HG03095 (cell line): ENCODE measurements around the gene DPYSL3.
"Not testable (repeated sequence)": the region's sequence is repeated elsewhere in the genome, so short reads cannot be mapped to it uniquely, and the experiment has no call there.

Experiments used
- ATAC-seq: cut with Tn5 transposase; IDR thresholded peaks from one replicate; pipeline ENCODE4 v1.9.1; 2021; ENCODE audit warnings: moderate library complexity; ENCODE audit not compliant: unreplicated experiment

DPYSL3 gene

DNA sequence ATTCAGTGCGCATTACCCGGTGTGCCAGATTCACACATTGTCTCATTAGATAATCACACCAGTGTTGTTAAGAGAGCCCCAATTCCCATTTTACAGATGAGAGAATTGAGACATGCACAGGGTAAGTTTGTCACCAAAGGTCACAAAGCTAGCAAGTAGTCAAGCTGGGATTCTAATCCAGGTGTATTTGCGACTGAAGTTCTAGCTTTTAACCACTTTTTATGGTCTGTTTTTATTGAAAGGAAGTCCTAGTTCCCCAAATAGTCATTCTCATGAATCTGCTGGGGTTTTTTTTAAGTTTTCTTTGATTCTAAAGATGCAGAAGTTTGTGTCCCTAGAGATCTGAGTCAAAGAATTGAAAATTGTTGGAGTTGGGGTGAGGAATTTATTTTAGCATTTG is 136.5 kb downstream of the DPYSL3 start:
- ATAC-seq: no peak

- no peak for ATAC-seq
Measured at GRCh38 chr5:147372191-147372590, 137.7 kb downstream of the DPYSL3 start.

DNA sequence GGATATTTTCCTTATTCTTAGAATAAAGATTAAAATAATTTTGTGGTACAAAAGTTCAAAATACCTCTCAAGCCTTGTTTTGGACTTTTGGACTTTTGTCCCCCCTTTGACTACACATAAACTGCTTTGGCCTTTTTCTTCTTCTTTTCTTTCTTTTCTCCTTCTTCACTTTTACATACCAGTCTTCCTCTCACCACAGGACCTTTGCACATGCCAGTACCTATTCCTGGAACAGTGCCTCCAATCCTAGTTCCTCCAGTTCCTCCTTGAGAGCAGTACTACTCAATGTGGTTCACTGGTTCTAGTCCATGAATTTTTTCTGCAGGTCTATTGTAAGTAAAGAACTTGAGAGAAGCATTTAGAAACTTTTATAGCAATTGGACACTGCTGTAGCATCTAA is 138.6 kb downstream of the DPYSL3 start:
- no peak for ATAC-seq

DNA sequence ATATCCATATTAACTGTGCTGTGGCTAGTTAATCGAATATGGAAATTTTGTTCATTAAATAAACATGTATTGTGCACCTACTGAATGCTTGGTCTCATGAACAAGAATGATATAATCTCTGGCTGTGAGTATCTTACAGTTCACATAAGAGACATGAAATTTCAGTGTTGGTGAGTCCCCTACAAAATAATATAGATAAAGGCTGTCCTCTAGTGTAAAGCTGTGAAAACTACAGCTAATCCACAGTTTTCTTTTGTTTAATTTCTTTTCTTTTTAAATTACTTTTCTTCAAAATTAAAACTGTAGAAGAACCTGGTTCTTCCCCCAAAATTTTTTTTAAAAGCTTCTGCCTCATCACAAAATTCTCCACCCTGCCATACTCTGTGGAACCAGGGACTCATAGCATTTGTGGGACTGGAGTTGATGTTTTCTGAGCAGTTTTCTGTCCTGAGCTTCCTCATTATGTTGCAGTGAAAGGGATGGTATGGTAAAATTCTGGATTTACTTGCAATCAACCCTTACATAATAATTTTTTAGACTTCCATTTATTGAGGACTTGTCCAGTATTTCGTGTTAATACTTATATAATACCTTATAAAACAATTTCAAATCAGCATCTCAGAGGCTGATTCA is 140.0 kb downstream of the DPYSL3 start:
- no peak for ATAC-seq

DNA sequence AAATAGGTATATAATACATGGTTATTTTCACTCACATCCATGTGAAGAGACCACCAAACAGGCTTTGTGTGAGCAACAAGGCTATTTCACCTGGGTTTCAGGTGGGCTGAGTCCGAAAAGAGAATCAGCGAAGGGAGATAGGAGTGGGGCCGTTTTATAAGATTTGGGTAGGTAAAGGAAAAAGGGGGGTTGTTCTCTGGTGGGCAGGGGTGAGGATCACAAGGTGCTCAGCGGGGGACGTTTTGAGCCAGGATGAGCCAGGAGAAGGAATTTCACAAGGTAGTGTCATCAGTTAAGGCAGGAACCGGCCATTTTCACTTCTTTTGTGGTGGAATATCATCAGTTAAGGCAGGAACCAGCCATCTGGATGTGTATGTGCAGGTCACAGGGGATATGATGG is 142.5 kb downstream of the DPYSL3 start:
- ATAC-seq: not testable (repeated sequence)

- ATAC-seq: no peak
Measured at GRCh38 chr5:147361441-147362175, 148.3 kb downstream of the DPYSL3 start.

DNA sequence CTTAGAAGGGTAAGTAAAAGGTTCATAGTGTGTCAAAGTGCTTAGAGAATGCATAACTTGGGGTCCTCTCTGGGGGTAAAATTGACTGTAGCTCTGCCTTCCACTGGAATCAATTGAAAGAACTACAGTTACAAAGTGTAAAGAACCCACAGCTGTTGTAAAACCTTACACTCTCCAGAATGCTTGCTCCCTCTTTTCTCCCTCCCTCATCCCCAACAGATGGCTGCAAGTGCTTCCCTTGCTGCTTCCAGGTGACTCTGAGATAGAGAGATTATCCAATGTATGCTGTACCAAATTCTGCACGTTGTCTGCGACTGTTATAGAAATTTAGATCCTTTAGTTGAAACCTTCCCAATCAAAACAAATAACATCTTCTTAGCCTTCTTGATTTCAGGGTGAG is 149.1 kb downstream of the DPYSL3 start:
- ATAC-seq: no peak

DNA sequence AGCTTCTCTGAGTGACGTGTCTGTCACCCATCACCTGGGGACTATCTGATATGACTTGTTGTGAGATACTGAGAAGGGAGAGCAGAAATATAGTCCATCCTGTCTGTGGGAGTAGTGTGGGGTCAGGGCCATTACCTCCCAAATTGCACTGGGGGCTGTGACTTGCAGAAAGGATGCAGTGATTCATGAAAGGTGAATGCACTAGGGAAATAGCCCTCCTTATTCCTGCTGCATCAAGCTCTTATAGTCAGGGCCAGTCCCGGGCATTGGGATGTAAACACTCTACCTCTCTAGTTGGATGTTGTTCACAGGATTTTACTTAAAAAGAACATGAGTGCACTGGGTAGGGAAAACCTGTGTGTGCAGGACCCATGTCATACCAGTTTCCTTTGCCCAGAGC is 150.3 kb downstream of the DPYSL3 start:
- ATAC-seq: no peak

- ATAC-seq: no peak
Measured at GRCh38 chr5:147359101-147359500, 150.8 kb downstream of the DPYSL3 start.

DNA sequence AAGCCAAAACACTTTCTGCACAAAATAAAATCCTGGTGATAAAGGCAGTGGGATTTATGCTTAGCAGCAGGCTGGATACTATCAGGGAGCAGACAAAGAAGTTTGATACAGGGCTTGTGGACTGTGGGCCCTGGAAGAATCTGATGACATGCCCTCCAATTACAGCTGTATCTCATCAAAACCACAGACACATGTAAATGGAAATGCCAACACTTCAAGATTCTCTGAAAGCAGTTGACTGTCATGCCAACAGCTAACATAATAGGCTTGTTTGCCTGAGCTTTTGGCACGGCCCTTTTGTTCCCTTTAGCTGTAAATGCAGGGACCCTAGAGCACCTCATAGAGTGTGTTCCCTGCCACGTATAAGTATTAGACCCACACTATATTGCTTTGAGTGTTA is 160.6 kb downstream of the DPYSL3 start:
- ATAC-seq: no peak

GRCh38 chr5:147348451-147348850 is 161.4 kb downstream of the DPYSL3 start:
- ATAC-seq: no peak

DNA sequence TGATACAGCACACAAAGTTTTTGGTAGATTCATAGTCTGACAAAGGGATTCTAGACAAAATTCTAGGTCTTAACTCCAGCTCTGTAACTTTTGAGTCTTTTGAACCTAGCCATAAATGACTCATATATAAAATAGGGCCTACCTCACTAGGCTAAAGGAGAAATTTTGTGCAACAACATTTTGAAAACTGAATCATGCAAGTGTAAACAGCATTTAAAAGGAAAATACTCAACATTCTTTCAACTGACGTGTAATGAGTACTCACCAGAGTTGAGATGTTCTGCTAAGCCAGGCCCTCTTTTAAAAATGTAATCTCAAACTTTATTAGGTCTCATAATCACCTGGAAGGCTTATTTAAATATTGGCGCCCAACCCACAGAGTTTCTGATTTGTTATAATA is 161.8 kb downstream of the DPYSL3 start:
- no peak for ATAC-seq

GRCh38 chr5:147346006-147346561 is 163.8 kb downstream of the DPYSL3 start:
- no peak for ATAC-seq

GRCh38 chr5:147344861-147345260 is 165.0 kb downstream of the DPYSL3 start:
- no peak for ATAC-seq

GRCh38 chr5:147341345-147341744 is 168.5 kb downstream of the DPYSL3 start:
- ATAC-seq: no peak

- no peak for ATAC-seq
Measured at GRCh38 chr5:147340941-147341340, 168.9 kb downstream of the DPYSL3 start.
